ENCODE data around the gene THAP5. TPM values are rescaled to one million over a fixed set of nuclear protein-coding genes. Genes with fewer than 3 reads are reported as not detected.

Gene THAP5
- total and polyA plus RNA-seq, 2 donors (not counting 3 experiments of a cell fraction or from before 2014, with no cell fraction given), result 2.5 to 14.1 TPM

- dilution Hi-C loops (cut with MboI; ENCODE audit: extremely low pct_ligation_motif_present, low sequenced_read_pairs), result no loop called here
- H2AFZ ChIP-seq (ENCODE audit: low read depth, low read length), result no peak overlapping the region
- no peak overlapping the region for H3K4me2 ChIP-seq (ENCODE audit: insufficient read depth, low read length)
- no peaks in the 10 kb centered on the region for H3K4me1 ChIP-seq (ENCODE audit: control insufficient read depth, extremely low read depth, insufficient read depth, low read length)
- no peaks in the 10 kb centered on the region for H3K9me1 ChIP-seq (replicated peaks; ENCODE audit: control insufficient read depth, extremely low read depth, insufficient read depth, low read length)
- H4K20me1 ChIP-seq (replicated peaks; ENCODE audit: control insufficient read depth, extremely low read depth, insufficient read depth, low read length), result no peaks in the 10 kb centered on the region
- FAIRE-seq, result no peak
- H3K27me3 ChIP-seq (ENCODE audit: control insufficient read depth in 2 of 2, insufficient read depth in 2 of 2, low read length in 2 of 2), result peaks cover 18 to 24% of the 10 kb centered on the region in 2 experiments
- no peaks in the 10 kb centered on the region for H3K9me3 ChIP-seq (replicated peaks; ENCODE audit: control insufficient read depth, insufficient read depth, low read length)
- TF ChIP-seq MAX (IDR thresholded peaks at IDR 0.05; ENCODE audit: insufficient read depth, insufficient read length) (no peak), GATA2 (IDR thresholded peaks at IDR 0.05; ENCODE audit: insufficient read depth, insufficient read length, low read depth, low read length) (no peak), JUN (IDR thresholded peaks at IDR 0.05; ENCODE audit: borderline replicate concordance, insufficient read depth, insufficient read length, low read depth) (no peak), EZH2 (IDR thresholded peaks at IDR 0.05; ENCODE audit: borderline replicate concordance, low read depth, low read length, severe bottlenecking) (no peak), MYC (IDR thresholded peaks at IDR 0.05; ENCODE audit: low read depth, low read length) (no peak), CTCF (IDR thresholded peaks at IDR 0.05; ENCODE audit: extremely low read depth in 1 of 2, insufficient read depth in 1 of 2, low read depth in 1 of 2, low read length in 2 of 2) (no peak), POLR2A (IDR thresholded peaks at IDR 0.05; ENCODE audit: low read depth, low read length) (no peak), POLR2AphosphoS5 (IDR thresholded peaks at IDR 0.05; ENCODE audit: insufficient read depth, low read depth, low read length) (no peak), FOS (IDR thresholded peaks at IDR 0.05; ENCODE audit: borderline replicate concordance, insufficient read depth, low read length) (no peak)
- H3K36me3 ChIP-seq (ENCODE audit: control insufficient read depth in 2 of 2, extremely low read depth in 1 of 2, insufficient read depth in 2 of 2, low read length in 2 of 2), result no peaks in the 10 kb centered on the region
- H3K79me2 ChIP-seq (ENCODE audit: control insufficient read depth, insufficient read depth, low read length), result no peaks in the 10 kb centered on the region
- intact Hi-C loops (cut with micrococcal nuclease), result no loop called here
- CTCF ChIA-PET, result no interaction called here
- H3K4me3 ChIP-seq (replicated peaks in 1 of 3; ENCODE audit: insufficient read depth in 1 of 3, low read depth in 1 of 3, low read length in 3 of 3), result no peak overlapping the region
- H3K9ac ChIP-seq (replicated peaks; ENCODE audit: extremely low read depth, insufficient read depth, low read length), result no peak overlapping the region
- POLR2A ChIA-PET, result no interaction called here
- no peak for DNase-seq (ENCODE audit: low read depth, low spot score)
- BruUV-seq (replicated peaks), result no TSS peak
- no peak overlapping the region for H3K27ac ChIP-seq (ENCODE audit: insufficient read depth, low read depth, low read length)
Measured at GRCh38 chr7:108598914-108599580, 29.5 kb upstream of the THAP5 start.

All from endothelial cell of umbilical vein (primary cell).